SK-N-SH (cell line): ENCODE results near the gene H1-8. TPM values are rescaled to one million over a fixed set of nuclear protein-coding genes. Genes with fewer than 3 reads are reported as not detected.

Source experiments
- CTCF ChIA-PET: fragments of 300-600, 350-600 bp; formaldehyde crosslinking; extraction: SDS; loops from one replicate; lab custom pipeline; 2021; lab: Yijun Ruan, JAX
- POLR2A ChIA-PET: fragments of 350-600 bp; sonication (Branson Sonifier 250); formaldehyde crosslinking; extraction: SDS; loops from one replicate; lab custom pipeline; 2020; ENCODE audit warnings: antibody characterized with exemption, inconsistent platforms; lab: Yijun Ruan, JAX
- DNase-seq: peaks from one replicate; pipeline ENCODE4 v3.0.0; 2012
- H2AFZ ChIP-seq: fragments of 200-600 bp; sonication (generic); 2 replicates; pipeline ENCODE4 v1.8.1; 2016; ENCODE audit warnings: antibody characterized with exemption, mild to moderate bottlenecking, low read depth
- H3F3A ChIP-seq: fragments of 200-600 bp; sonication (generic); replicated peaks from 2 replicates; pipeline ENCODE3; 2016; ENCODE audit warnings: antibody characterized with exemption, mild to moderate bottlenecking; ENCODE audit not compliant: insufficient read depth
- H3K27ac ChIP-seq, 2 experiments: fragments of 200-500 bp in 1 of 2; fragments of 200-600 bp in 1 of 2; sonication (Bioruptor generic) in 1 of 2; sonication (generic), shearing (Covaris generic) in 1 of 2; 2 replicates each; pipeline versions ENCODE4 v1.5.1 to v1.6.1; 2014 to 2016; ENCODE audit warnings: low read depth in 2 of 2, inconsistent platforms in 1 of 2, low read length in 1 of 2, mild to moderate bottlenecking in 1 of 2, mixed read lengths in 1 of 2
- H3K27me3 ChIP-seq: fragments of 200-600 bp; sonication (generic), shearing (Covaris generic); 2 replicates; pipeline ENCODE4 v1.6.1; 2016; ENCODE audit warnings: mixed run types; ENCODE audit not compliant: insufficient read depth
- H3K36me3 ChIP-seq, 2 experiments: fragments of 200-500 bp in 1 of 2; fragments of 200-600 bp in 1 of 2; sonication (Bioruptor generic) in 1 of 2; sonication (generic) in 1 of 2; replicated peaks in 1 of 2; 2 replicates each; pipeline versions ENCODE3 to v1.5.1; 2014 to 2016; ENCODE audit warnings: low read length in 1 of 2, mild to moderate bottlenecking in 1 of 2; ENCODE audit not compliant: insufficient read depth in 2 of 2, control insufficient read depth in 1 of 2
- H3K4me1 ChIP-seq, 2 experiments: fragments of 200-500 bp in 1 of 2; fragments of 200-600 bp in 1 of 2; sonication (Bioruptor generic) in 1 of 2; sonication (generic), shearing (Covaris generic) in 1 of 2; 2 replicates each; pipeline versions ENCODE4 v1.5.1 to v1.6.1; 2014 to 2016; ENCODE audit warnings: low read depth in 1 of 2, low read length in 1 of 2, mixed run types in 1 of 2; ENCODE audit not compliant: insufficient read depth in 2 of 2, control insufficient read depth in 1 of 2
- H3K4me2 ChIP-seq: fragments of 200-600 bp; sonication (generic), shearing (Covaris generic); 2 replicates; pipeline ENCODE4 v1.6.1; 2017; ENCODE audit warnings: mixed run types
- H3K4me3 ChIP-seq, 2 experiments: fragments of 200-500 bp in 1 of 2; fragments of 200-600 bp in 1 of 2; sonication (Bioruptor generic) in 1 of 2; sonication (generic), shearing (Covaris generic) in 1 of 2; 2 replicates each; pipeline versions ENCODE4 v1.5.1 to v1.8.1; 2014 to 2016; ENCODE audit warnings: low read depth in 2 of 2, inconsistent platforms in 1 of 2, low read length in 1 of 2, mild to moderate bottlenecking in 1 of 2, mixed read lengths in 1 of 2, moderate library complexity in 1 of 2
- H3K79me2 ChIP-seq: fragments of 200-600 bp; sonication (generic); 2 replicates; pipeline ENCODE4 v1.8.1; 2017; ENCODE audit warnings: mild to moderate bottlenecking; ENCODE audit not compliant: insufficient read depth
- H3K9ac ChIP-seq: fragments of 200-600 bp; sonication (generic); 2 replicates; pipeline ENCODE4 v1.6.1; 2017; ENCODE audit warnings: mixed run types
- H3K9me2 ChIP-seq: fragments of 200-600 bp; sonication (generic); 2 replicates; pipeline ENCODE4 v1.6.1; 2017; ENCODE audit warnings: mixed run types
- H3K9me3 ChIP-seq: fragments of 200-600 bp; sonication (generic); 2 replicates; pipeline ENCODE4 v1.6.1; 2017; ENCODE audit warnings: mixed run types, mild to moderate bottlenecking, moderate library complexity
- H4K20me1 ChIP-seq: fragments of 200-600 bp; sonication (generic); 2 replicates; pipeline ENCODE4 v1.6.1; 2017; ENCODE audit warnings: mild to moderate bottlenecking, mixed run types; ENCODE audit not compliant: insufficient read depth
- CHD2 ChIP-seq: fragments of 150-350 bp; IDR thresholded peaks from 2 replicates; pipeline ENCODE4 v1.6.1; 2018; ENCODE audit warnings: low read length; ENCODE audit not compliant: partially characterized antibody
- EZH2phosphoT487 ChIP-seq: fragments of 200-600 bp; sonication (generic); IDR thresholded peaks from 2 replicates; pipeline ENCODE4 v1.6.1; 2017; ENCODE audit warnings: low read depth, mixed run types, mild to moderate bottlenecking, antibody characterized with exemption, moderate library complexity, borderline replicate concordance
- FOSL2 ChIP-seq: IDR thresholded peaks from 2 replicates; pipeline ENCODE4 v1.4.0; 2012; ENCODE audit warnings: low read depth, mild to moderate bottlenecking, moderate library complexity, borderline replicate concordance
- GABPA ChIP-seq: IDR thresholded peaks from 2 replicates; pipeline ENCODE4 v1.4.0; 2012; ENCODE audit warnings: low read depth, mild to moderate bottlenecking
- JUND ChIP-seq: IDR thresholded peaks from 2 replicates; pipeline ENCODE4 v1.4.0; 2012
- POLR2AphosphoS5 ChIP-seq: IDR thresholded peaks from 2 replicates; pipeline ENCODE4 v1.6.1; 2012; ENCODE audit warnings: low read depth, low read length
- RCOR1 ChIP-seq: fragments of 150-350 bp; IDR thresholded peaks from 2 replicates; pipeline ENCODE4 v1.6.1; 2017; ENCODE audit warnings: antibody characterized with exemption, low read length
- REST ChIP-seq: IDR thresholded peaks from 2 replicates; pipeline ENCODE4 v1.6.1; 2012; ENCODE audit warnings: mild to moderate bottlenecking, low read depth, low read length, moderate library complexity
- RXRA ChIP-seq: IDR thresholded peaks from 2 replicates; pipeline ENCODE4 v1.4.0; 2012; ENCODE audit warnings: low read depth, mild to moderate bottlenecking, borderline replicate concordance
- SIN3A ChIP-seq: IDR thresholded peaks from 2 replicates; pipeline ENCODE4 v1.6.1; 2012; ENCODE audit warnings: low read depth, mild to moderate bottlenecking, low read length, moderate library complexity, borderline replicate concordance
- SMC3 ChIP-seq: IDR thresholded peaks from 2 replicates; pipeline ENCODE4 v1.6.1; 2012; ENCODE audit warnings: low read depth, low read length, improper control_type of control experiment
- TAF1 ChIP-seq: IDR thresholded peaks from 2 replicates; pipeline ENCODE4 v1.6.1; 2012; ENCODE audit warnings: low read depth, mild to moderate bottlenecking, low read length, moderate library complexity, borderline replicate concordance
- TCF12 ChIP-seq: IDR thresholded peaks from 2 replicates; pipeline ENCODE4 v1.4.0; 2012
- YY1 ChIP-seq: IDR thresholded peaks from 2 replicates; pipeline ENCODE4 v1.4.0; 2012; ENCODE audit warnings: low read depth, mild to moderate bottlenecking
- ZBTB33 ChIP-seq: IDR thresholded peaks from 2 replicates; pipeline ENCODE4 v1.4.0; 2012; ENCODE audit warnings: low read depth, borderline replicate concordance
- WGBS: methylation state at CpG from one replicate; pipeline ENCODE4 v1.1.6; 2017; ENCODE audit warnings: low lambda C conversion rate; 5-methylcytosine and 5-hydroxymethylcytosine counted together
- polyA plus RNA-seq, 3 experiments: library from polyadenylated mRNA; depleted of rRNA; stranded (reverse); fragments of >200 nt; gene quantifications; 2 replicates each; pipeline ENCODE4 v1.2.3, GENCODE V29; 2012
- TF ChIP-seq, protein P1 (sequence below): fragments of 150-350 bp; IDR thresholded peaks from 2 replicates; pipeline ENCODE4 v1.6.1; 2016; ENCODE audit warnings: mild to moderate bottlenecking, low read depth, low read length
- TF ChIP-seq, protein P2 (sequence below): IDR thresholded peaks from 2 replicates; pipeline ENCODE4 v1.4.0; 2012; ENCODE audit warnings: low read depth
- TF ChIP-seq, protein P3 (sequence below): IDR thresholded peaks from 2 replicates; pipeline ENCODE4; 2012

Gene H1-8
- polyA plus RNA-seq, 1 of the 3 experiments (the other 2 are of a cell fraction) = not detected

- POLR2A ChIA-PET = no interaction called here
- Histone ChIP-seq H3K4me1 (no peaks in the 10 kb centered on the region), H2AFZ (no peak overlapping the region), H3K79me2 (no peaks in the 10 kb centered on the region), H4K20me1 (no peaks in the 10 kb centered on the region), H3K9me2 (no peaks in the 10 kb centered on the region), H3K9me3 (no peaks in the 10 kb centered on the region), H3K27me3 (no peaks in the 10 kb centered on the region), H3K36me3 (no peaks in the 10 kb centered on the region), H3F3A (no peaks in the 10 kb centered on the region), H3K4me3 (no peak overlapping the region), H3K27ac (no peak overlapping the region), H3K4me2 (no peak overlapping the region), H3K9ac (no peak overlapping the region)
- CTCF ChIA-PET = no interaction called here
- TF ChIP-seq TAF1 (no peak), POLR2AphosphoS5 (no peak), SMC3 (no peak), RCOR1 (no peak), EZH2phosphoT487 (no peak), ZBTB33 (no peak), JUND (no peak), TCF12 (no peak), CHD2 (no peak), GABPA (no peak), RXRA (no peak), YY1 (no peak), FOSL2 (no peak), REST (no peak), SIN3A (no peak)
- TF ChIP-seq, protein P1, sequence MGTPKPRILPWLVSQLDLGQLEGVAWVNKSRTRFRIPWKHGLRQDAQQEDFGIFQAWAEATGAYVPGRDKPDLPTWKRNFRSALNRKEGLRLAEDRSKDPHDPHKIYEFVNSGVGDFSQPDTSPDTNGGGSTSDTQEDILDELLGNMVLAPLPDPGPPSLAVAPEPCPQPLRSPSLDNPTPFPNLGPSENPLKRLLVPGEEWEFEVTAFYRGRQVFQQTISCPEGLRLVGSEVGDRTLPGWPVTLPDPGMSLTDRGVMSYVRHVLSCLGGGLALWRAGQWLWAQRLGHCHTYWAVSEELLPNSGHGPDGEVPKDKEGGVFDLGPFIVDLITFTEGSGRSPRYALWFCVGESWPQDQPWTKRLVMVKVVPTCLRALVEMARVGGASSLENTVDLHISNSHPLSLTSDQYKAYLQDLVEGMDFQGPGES = no peak
- TF ChIP-seq, protein P2, sequence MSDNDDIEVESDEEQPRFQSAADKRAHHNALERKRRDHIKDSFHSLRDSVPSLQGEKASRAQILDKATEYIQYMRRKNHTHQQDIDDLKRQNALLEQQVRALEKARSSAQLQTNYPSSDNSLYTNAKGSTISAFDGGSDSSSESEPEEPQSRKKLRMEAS = no peak
- TF ChIP-seq, protein P3, sequence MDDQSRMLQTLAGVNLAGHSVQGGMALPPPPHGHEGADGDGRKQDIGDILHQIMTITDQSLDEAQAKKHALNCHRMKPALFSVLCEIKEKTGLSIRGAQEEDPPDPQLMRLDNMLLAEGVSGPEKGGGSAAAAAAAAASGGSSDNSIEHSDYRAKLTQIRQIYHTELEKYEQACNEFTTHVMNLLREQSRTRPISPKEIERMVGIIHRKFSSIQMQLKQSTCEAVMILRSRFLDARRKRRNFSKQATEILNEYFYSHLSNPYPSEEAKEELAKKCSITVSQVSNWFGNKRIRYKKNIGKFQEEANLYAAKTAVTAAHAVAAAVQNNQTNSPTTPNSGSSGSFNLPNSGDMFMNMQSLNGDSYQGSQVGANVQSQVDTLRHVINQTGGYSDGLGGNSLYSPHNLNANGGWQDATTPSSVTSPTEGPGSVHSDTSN = no peak
- DNase-seq = no peak
- WGBS = no CpG with 5 or more reads among the region's 5 CpGs
Observed at GRCh38 chr3:129542747-129543146, 228 bp upstream of the H1-8 start.
